ENCODE data around the gene OLFML2B. TPM values are rescaled to one million over a fixed set of nuclear protein-coding genes. Genes with fewer than 3 reads are reported as not detected.
"Not testable (repeated sequence)": the region's sequence is repeated elsewhere in the genome, so short reads cannot be mapped to it uniquely, and the experiment has no call there.

Gene OLFML2B
- total RNA-seq, 1 experiment from 2014 or later, result 1.4 TPM

GRCh38 chr1:162055062-162055461, 31.4 kb upstream of the OLFML2B start:
- H3K23me2 ChIP-seq (ENCODE audit: insufficient read length, low read depth, low read length, poor library complexity, severe bottlenecking), result no peaks in the 10 kb centered on the region
- H2BK12ac ChIP-seq (ENCODE audit: insufficient read length, low read depth, low read length), result no peak overlapping the region
- no peaks in the 10 kb centered on the region for H3K36me3 Mint-ChIP-seq (ENCODE audit: insufficient read depth in 1 of 3, low read depth in 3 of 3)
- H3K79me1 ChIP-seq (ENCODE audit: insufficient read depth, low read depth, low read length, poor library complexity, severe bottlenecking), result no peaks in the 10 kb centered on the region
- no peak overlapping the region for H3K14ac ChIP-seq (ENCODE audit: insufficient read depth, low read length)
- H3K27me3 Mint-ChIP-seq (ENCODE audit: low read depth), result no peaks in the 10 kb centered on the region
- H4K20me1 ChIP-seq (ENCODE audit: control insufficient read depth, insufficient read depth, insufficient read length), result no peaks in the 10 kb centered on the region
- H3K4ac ChIP-seq (ENCODE audit: low read depth, low read length), result no peak overlapping the region
- no peak overlapping the region for H3K9ac ChIP-seq (ENCODE audit: extremely low read depth, insufficient read length, low read length)
- no peak overlapping the region for H4K5ac ChIP-seq (ENCODE audit: insufficient read length, low read depth, low read length)
- H2BK15ac ChIP-seq (ENCODE audit: low read depth, low read length), result 0 out of 2 replicates have a peak overlapping the region, but pooled peaks have one; percentile 29
- H2AK5ac ChIP-seq (ENCODE audit: insufficient read length, low read length), result no peak overlapping the region
- no peak overlapping the region for H2BK5ac ChIP-seq (ENCODE audit: insufficient read length, low read length)
- no peak overlapping the region for H2BK120ac ChIP-seq (ENCODE audit: low read depth, low read length, poor library complexity, severe bottlenecking)
- TF ChIP-seq CTCF (conservative IDR thresholded peaks at IDR 0.05), result no peak
- H2BK20ac ChIP-seq (ENCODE audit: low read depth, low read length, poor library complexity, severe bottlenecking), result no peak overlapping the region
- H3K4me3 Mint-ChIP-seq, result no peak overlapping the region
- H3K4me1 ChIP-seq (ENCODE audit: insufficient read depth, low read length), result no peaks in the 10 kb centered on the region
- no peak overlapping the region for H2AFZ ChIP-seq (ENCODE audit: low read length)
- no peak overlapping the region for H3K4me2 ChIP-seq (ENCODE audit: insufficient read depth, insufficient read length, low read length)
- no peaks in the 10 kb centered on the region for H3K27me3 ChIP-seq (ENCODE audit: insufficient read depth, low read length)
- peaks cover 0 to 4% of the 10 kb centered on the region in 2 experiments; a peak in 2 of 4 replicates for H3K4me1 Mint-ChIP-seq
- H3K27ac ChIP-seq (ENCODE audit: insufficient read length, low read depth, low read length), result no peak overlapping the region
- H4K91ac ChIP-seq (ENCODE audit: insufficient read length, low read depth, low read length), result no peak overlapping the region
- peak overlapping the region in 1 of 3 experiments; percentile 12; a peak in 2 of 7 replicates for H3K27ac Mint-ChIP-seq
- H3K56ac ChIP-seq (ENCODE audit: insufficient read length, low read depth, low read length), result no peak overlapping the region
- H3K9me3 ChIP-seq (ENCODE audit: control insufficient read depth, low read depth, low read length), result no peaks in the 10 kb centered on the region
- no peak overlapping the region for H3T11ph ChIP-seq (ENCODE audit: low read length)
- H3K18ac ChIP-seq (ENCODE audit: insufficient read length, low read depth, low read length), result no peak overlapping the region
- H3K79me2 ChIP-seq (ENCODE audit: insufficient read depth, low read length), result no peaks in the 10 kb centered on the region
- no peak for DNase-seq
- no peaks in the 10 kb centered on the region; a peak in 1 of 5 replicates for H3K9me3 Mint-ChIP-seq
- no peak overlapping the region for H4K8ac ChIP-seq (replicated peaks; ENCODE audit: insufficient read length, low read depth, low read length)
- no CpG with 5 or more reads among the region's 3 CpGs for WGBS (ENCODE audit: extremely low coverage, insufficient read length, low lambda C conversion rate)
- no peak overlapping the region for H3K23ac ChIP-seq (ENCODE audit: insufficient read length, low read depth, low read length)

- H4K20me1 ChIP-seq (ENCODE audit: control insufficient read depth, insufficient read depth, insufficient read length); H3K27me3 Mint-ChIP-seq (ENCODE audit: low read depth); H3K4me1 Mint-ChIP-seq; H3K27ac ChIP-seq (ENCODE audit: insufficient read length, low read depth, low read length); H3K9me3 ChIP-seq (ENCODE audit: control insufficient read depth, low read depth, low read length); H3K23ac ChIP-seq (ENCODE audit: insufficient read length, low read depth, low read length); H4K8ac ChIP-seq (replicated peaks; ENCODE audit: insufficient read length, low read depth, low read length); H3K4me1 ChIP-seq (ENCODE audit: insufficient read depth, low read length); H2AK5ac ChIP-seq (ENCODE audit: insufficient read length, low read length); H3K27me3 ChIP-seq (ENCODE audit: insufficient read depth, low read length); H3K56ac ChIP-seq (ENCODE audit: insufficient read length, low read depth, low read length); H3K18ac ChIP-seq (ENCODE audit: insufficient read length, low read depth, low read length); H4K91ac ChIP-seq (ENCODE audit: insufficient read length, low read depth, low read length); H2BK5ac ChIP-seq (ENCODE audit: insufficient read length, low read length); H3K27ac Mint-ChIP-seq; H3K79me2 ChIP-seq (ENCODE audit: insufficient read depth, low read length); H3K4me3 Mint-ChIP-seq; H3K4ac ChIP-seq (ENCODE audit: low read depth, low read length); H3K9ac ChIP-seq (ENCODE audit: extremely low read depth, insufficient read length, low read length); H4K5ac ChIP-seq (ENCODE audit: insufficient read length, low read depth, low read length); H3K4me2 ChIP-seq (ENCODE audit: insufficient read depth, insufficient read length, low read length); H3T11ph ChIP-seq (ENCODE audit: low read length); H3K79me1 ChIP-seq (ENCODE audit: insufficient read depth, low read depth, low read length, poor library complexity, severe bottlenecking); H3K9me3 Mint-ChIP-seq; H2BK120ac ChIP-seq (ENCODE audit: low read depth, low read length, poor library complexity, severe bottlenecking); H2AFZ ChIP-seq (ENCODE audit: low read length); H3K23me2 ChIP-seq (ENCODE audit: insufficient read length, low read depth, low read length, poor library complexity, severe bottlenecking); H3K14ac ChIP-seq (ENCODE audit: insufficient read depth, low read length); H2BK12ac ChIP-seq (ENCODE audit: insufficient read length, low read depth, low read length); DNase-seq; H3K36me3 Mint-ChIP-seq (ENCODE audit: insufficient read depth in 1 of 3, low read depth in 3 of 3); H2BK15ac ChIP-seq (ENCODE audit: low read depth, low read length); H2BK20ac ChIP-seq (ENCODE audit: low read depth, low read length, poor library complexity, severe bottlenecking): not testable (repeated sequence)
- WGBS (ENCODE audit: extremely low coverage, insufficient read length, low lambda C conversion rate), result no CpG with 5 or more reads among the region's 3 CpGs
Measured at GRCh38 chr1:162053949-162054348, 30.3 kb upstream of the OLFML2B start.

Data from H9 (cell line).